DMS114 treated with DMSO at 0.1 percent for 48 hours (cell line): ENCODE results near the gene RPS6KL1.

Experiments used
- DNase-seq: peaks from one replicate; lab custom pipeline; 2025; ENCODE audit not compliant: unreplicated experiment; lab: John Stamatoyannopoulos, UW

Gene RPS6KL1

GRCh38 chr14:74888164-74889158, 34.6 kb downstream of the RPS6KL1 start:
- DNase-seq: no peak

- DNase-seq: no peak
Observed at GRCh38 chr14:74886001-74886400, 37.1 kb downstream of the RPS6KL1 start.

- no peak for DNase-seq
Observed at GRCh38 chr14:74882103-74882920, 40.7 kb downstream of the RPS6KL1 start.

GRCh38 chr14:74881431-74882102, 41.5 kb downstream of the RPS6KL1 start, which contains the start of gene DLST:
Gene DLST, plus strand, starts transcription at chr14:74881916. Its CDS starts 38 bp downstream, at chr14:74881954.
- DNase-seq: peak; percentile 63

- DNase-seq: no peak
Observed at GRCh38 chr14:74879427-74880182, 43.5 kb downstream of the RPS6KL1 start.

- no peak for DNase-seq
Observed at GRCh38 chr14:74875941-74876913, 46.8 kb downstream of the RPS6KL1 start, which contains the start of gene PROX2. Gene PROX2, minus strand, starts transcription at chr14:74876145. Its CDS starts 12,311 bp downstream, at chr14:74863834.

GRCh38 chr14:74875204-74875603, 47.9 kb downstream of the RPS6KL1 start:
- no peak for DNase-seq

- DNase-seq: no peak
Observed at GRCh38 chr14:74871819-74872218, 51.2 kb downstream of the RPS6KL1 start.

GRCh38 chr14:74868739-74869138, 54.3 kb downstream of the RPS6KL1 start:
- no peak for DNase-seq

- DNase-seq: no peak
Observed at GRCh38 chr14:74867673-74868072, 55.4 kb downstream of the RPS6KL1 start.

- no peak for DNase-seq
Observed at GRCh38 chr14:74866708-74867389, 56.2 kb downstream of the RPS6KL1 start.

GRCh38 chr14:74865156-74865555, 57.9 kb downstream of the RPS6KL1 start:
- no peak for DNase-seq

- no peak for DNase-seq
Observed at GRCh38 chr14:74864198-74864597, 58.9 kb downstream of the RPS6KL1 start.

GRCh38 chr14:74863274-74863673, 59.8 kb downstream of the RPS6KL1 start:
- no peak for DNase-seq

GRCh38 chr14:74861734-74862090, 61.3 kb downstream of the RPS6KL1 start:
- DNase-seq: no peak

GRCh38 chr14:74860899-74861733, 61.9 kb downstream of the RPS6KL1 start:
- DNase-seq: peak; percentile 42

- no peak for DNase-seq
Observed at GRCh38 chr14:74859757-74860552, 63.1 kb downstream of the RPS6KL1 start.
